C4-2B (cell line): ENCODE measurements around the gene GART.

Experiments used
- H3K27ac ChIP-seq: fragments of 450-650 bp; 2 replicates; pipeline ENCODE4 v1.5.1; 2017
- CTCF ChIP-seq: fragments of 450-650 bp; conservative IDR thresholded peaks from 2 replicates; pipeline ENCODE4 v1.5.1; 2017; ENCODE audit warnings: mild to moderate bottlenecking
- ZFX ChIP-seq: fragments of 450-650 bp; IDR thresholded peaks from 2 replicates; pipeline ENCODE4 v1.6.1; 2017

The GART gene

GRCh38 chr21:33560965-33561364 is 19.0 kb upstream of the GART start:
- no peak overlapping the region for H3K27ac ChIP-seq
- no peak for TF ChIP-seq ZFX

GRCh38 chr21:33559813-33560212 is 17.9 kb upstream of the GART start:
- TF ChIP-seq CTCF (no peak), ZFX (no peak)
- no peak overlapping the region for H3K27ac ChIP-seq

- no peak overlapping the region for H3K27ac ChIP-seq
- TF ChIP-seq ZFX (no peak), CTCF (no peak)
These were observed 17.0 kb upstream of the GART start for GRCh38 chr21:33558777-33559421.

GRCh38 chr21:33557447-33557846 is 15.5 kb upstream of the GART start:
- TF ChIP-seq CTCF (no peak), ZFX (no peak)
- H3K27ac ChIP-seq = no peak overlapping the region

GRCh38 chr21:33554982-33555344 is 13.0 kb upstream of the GART start:
- TF ChIP-seq ZFX (no peak), CTCF (no peak)
- H3K27ac ChIP-seq = no peak overlapping the region

- no peak overlapping the region for H3K27ac ChIP-seq
- TF ChIP-seq CTCF = no peak
- no peak for TF ChIP-seq ZFX
These were observed 12.5 kb upstream of the GART start for GRCh38 chr21:33554236-33554981.

- TF ChIP-seq ZFX = no peak
- TF ChIP-seq CTCF = no peak
- no peak overlapping the region for H3K27ac ChIP-seq
These were observed 11.2 kb upstream of the GART start for GRCh38 chr21:33552999-33553598.
